SK-N-MC (cell line): Measurements from ENCODE around the gene CXXC1.

Experiments
- EZH2 ChIP-seq: fragments of 200-600 bp; sonication (generic); IDR thresholded peaks from one replicate; pipeline ENCODE4 v1.6.1; 2017; ENCODE audit warnings: antibody characterized with exemption
- FOXP2 ChIP-seq: optimal IDR thresholded peaks from 2 replicates; pipeline ENCODE3; 2011; ENCODE audit warnings: mild to moderate bottlenecking, moderate library complexity; ENCODE audit not compliant: insufficient read depth; ENCODE audit errors: extremely low read length, control extremely low read depth
- POLR2AphosphoS5 ChIP-seq: IDR thresholded peaks from 2 replicates; pipeline ENCODE4 v1.6.1; 2012; ENCODE audit warnings: mild to moderate bottlenecking, low read depth, low read length, borderline replicate concordance

DNA sequence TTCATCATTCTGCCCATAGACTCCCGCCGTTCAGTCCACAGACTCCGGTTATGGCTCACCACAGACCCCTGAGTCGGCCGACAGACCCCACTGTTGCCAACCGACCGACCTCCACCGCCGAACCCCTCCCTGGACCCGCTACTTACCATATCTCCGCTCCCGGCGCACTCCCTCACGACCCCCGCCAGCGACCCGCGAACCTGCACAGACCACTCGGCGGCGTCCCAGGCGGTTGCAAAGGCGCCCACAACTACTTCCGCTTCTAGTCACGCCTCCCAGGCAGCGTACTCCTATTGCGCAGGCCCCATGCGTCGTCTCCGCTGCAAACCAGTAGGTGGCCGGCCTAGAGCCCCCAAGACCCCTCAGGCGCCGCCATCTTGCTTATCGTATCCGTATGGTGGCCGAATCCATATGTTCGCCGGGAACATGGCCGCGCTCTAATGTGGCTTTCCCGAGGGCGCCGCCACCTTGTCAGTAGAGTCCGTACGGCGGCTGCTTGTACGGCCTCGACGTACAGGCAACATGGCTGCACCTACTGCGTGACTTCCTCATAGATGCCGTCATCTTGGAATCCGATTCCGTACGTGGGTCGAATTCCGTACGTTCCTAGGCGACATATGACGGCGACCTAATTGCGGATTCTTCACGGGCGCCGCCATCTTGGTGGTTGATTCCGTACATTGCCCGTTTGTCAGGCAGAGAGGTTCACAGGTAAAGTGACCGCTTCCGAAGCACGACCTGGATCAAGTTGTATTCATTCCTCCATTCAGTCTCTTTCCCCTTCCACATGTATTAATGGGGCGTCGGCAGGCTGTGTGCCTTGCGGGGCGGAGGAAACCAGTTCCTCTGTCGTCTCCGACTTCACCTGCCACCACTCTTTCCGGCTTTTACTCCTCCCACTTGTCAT lies at the start of gene CXXC1:
- no peak for TF ChIP-seq EZH2
- peak; percentile 89 for TF ChIP-seq POLR2AphosphoS5
- no peak for TF ChIP-seq FOXP2
